HepG2 (cell line): ENCODE data around the gene TBC1D20. TPM values are rescaled to one million over a fixed set of nuclear protein-coding genes. Genes with fewer than 3 reads are reported as not detected.
A peak's percentile ranks its signal among the peaks of the same experiment; 100 is the strongest.

Experiments
- DPF2 ChIP-seq: sonication (generic); formaldehyde crosslinking; IDR thresholded peaks from 2 replicates; pipeline ENCODE4 v1.4.0; 2020; ENCODE audit warnings: mild to moderate bottlenecking, low read depth, missing genetic modification reagents, borderline replicate concordance
- HNRNPH1 ChIP-seq: fragments of 200-400 bp; formaldehyde crosslinking; optimal IDR thresholded peaks from 2 replicates; pipeline ENCODE3; 2017; ENCODE audit warnings: mild to moderate bottlenecking, low read depth, low read length
- HNRNPLL ChIP-seq: fragments of 200-400 bp; formaldehyde crosslinking; IDR thresholded peaks from 2 replicates; pipeline ENCODE4 v1.6.1; 2017; ENCODE audit warnings: mild to moderate bottlenecking, low read depth, low read length; ENCODE audit not compliant: poor library complexity, severe bottlenecking
- HOXA5 ChIP-seq: sonication (generic); formaldehyde crosslinking; IDR thresholded peaks from 2 replicates; pipeline ENCODE4 v1.4.0; 2020; ENCODE audit warnings: missing genetic modification reagents
- MBNL3 ChIP-seq: fragments of 250-450 bp; sonication (Bioruptor Pico); conservative IDR thresholded peaks from 2 replicates; pipeline ENCODE4 v1.8.0; 2022; ENCODE audit warnings: mild to moderate bottlenecking, inconsistent platforms
- NFE2 ChIP-seq: sonication (generic); formaldehyde crosslinking; IDR thresholded peaks from 2 replicates; pipeline ENCODE4 v1.4.0; 2020; ENCODE audit warnings: missing genetic modification reagents
- NR3C1 ChIP-seq: sonication (generic); formaldehyde crosslinking; IDR thresholded peaks from 2 replicates; pipeline ENCODE4 v1.4.0; 2020; ENCODE audit warnings: missing genetic modification reagents
- REL ChIP-seq: sonication (generic); formaldehyde crosslinking; conservative IDR thresholded peaks from 2 replicates; pipeline ENCODE4 v1.8.0; 2022; ENCODE audit warnings: mild to moderate bottlenecking, missing genetic modification reagents, moderate library complexity
- RXRB ChIP-seq: IDR thresholded peaks from 2 replicates; pipeline ENCODE4 v1.6.1; 2016; ENCODE audit warnings: borderline replicate concordance, missing genetic modification reagents, missing compliant biosample characterization
- STAG1 ChIP-seq: sonication (generic); formaldehyde crosslinking; IDR thresholded peaks from 2 replicates; pipeline ENCODE4 v1.4.0; 2020; ENCODE audit warnings: missing genetic modification reagents
- ZNF207 ChIP-seq: fragments of 450-650 bp; IDR thresholded peaks from 2 replicates; pipeline ENCODE4 v1.6.1; 2016; ENCODE audit warnings: antibody characterized with exemption, borderline replicate concordance
- ZNF24 ChIP-seq: fragments of 450-650 bp; IDR thresholded peaks from 2 replicates; pipeline ENCODE4 v1.6.1; 2017; ENCODE audit warnings: antibody characterized with exemption, mild to moderate bottlenecking
- ZNF333 ChIP-seq: sonication (generic); formaldehyde crosslinking; IDR thresholded peaks from 2 replicates; pipeline ENCODE4 v1.4.0; 2020; ENCODE audit warnings: mild to moderate bottlenecking, missing genetic modification reagents, borderline replicate concordance
- ZNF34 ChIP-seq: sonication (generic); formaldehyde crosslinking; IDR thresholded peaks from 2 replicates; pipeline ENCODE4 v1.4.0; 2020; ENCODE audit warnings: mild to moderate bottlenecking, missing genetic modification reagents, borderline replicate concordance
- ZNF451 ChIP-seq: sonication (generic); formaldehyde crosslinking; IDR thresholded peaks from 2 replicates; pipeline ENCODE4 v1.5.0; 2020; ENCODE audit warnings: mild to moderate bottlenecking, missing genetic modification reagents
- ZNF556 ChIP-seq: sonication (generic); formaldehyde crosslinking; IDR thresholded peaks from 2 replicates; pipeline ENCODE4 v1.4.0; 2020; ENCODE audit warnings: mild to moderate bottlenecking, missing genetic modification reagents, borderline replicate concordance
- ZNF607 ChIP-seq: sonication (generic); formaldehyde crosslinking; IDR thresholded peaks from 2 replicates; pipeline ENCODE4 v1.5.1; 2020; ENCODE audit warnings: missing genetic modification reagents, mild to moderate bottlenecking, borderline replicate concordance
- ZNF879 ChIP-seq: sonication (generic); formaldehyde crosslinking; IDR thresholded peaks from 2 replicates; pipeline ENCODE4 v1.8.1; 2023; ENCODE audit warnings: missing genetic modification reagents
- ZNF891 ChIP-seq: sonication (generic); formaldehyde crosslinking; IDR thresholded peaks from 2 replicates; pipeline ENCODE4 v1.5.0; 2020; ENCODE audit warnings: mild to moderate bottlenecking, missing genetic modification reagents
- polyA plus RNA-seq, 8 experiments: library from polyadenylated mRNA; depleted of rRNA in 3 of 8; stranded (reverse) in 7 of 8; unstranded in 1 of 8; fragments of >200 nt; fragmentation: Illumina TruSeq in 4 of 8; extraction: Trizol in 4 of 8; gene quantifications; 2 replicates each; pipeline versions ENCODE4 v1.2.1 to v1.2.3, GENCODE V29; 2011 to 2016; ENCODE audit warnings: low read depth in 4 of 8, missing spikeins in 1 of 8, mixed read lengths in 1 of 8; ENCODE audit not compliant: insufficient read depth in 1 of 8
- total RNA-seq, 5 experiments: library from RNA; depleted of rRNA; stranded (reverse); fragments of >200 nt; fragmentation: Illumina TruSeq; extraction: Trizol; gene quantifications; 2 replicates each; pipeline ENCODE4 v1.2.3, GENCODE V29; 2016; ENCODE audit warnings: low read depth in 1 of 5
- TF ChIP-seq, protein P1 (sequence below): sonication (generic); formaldehyde crosslinking; IDR thresholded peaks from 2 replicates; pipeline ENCODE4 v1.5.0; 2020; ENCODE audit warnings: missing genetic modification reagents, mild to moderate bottlenecking, borderline replicate concordance
- TF ChIP-seq, protein P2 (sequence below): sonication (generic); formaldehyde crosslinking; conservative IDR thresholded peaks from 2 replicates; pipeline ENCODE4 v1.4.0; 2020; ENCODE audit warnings: mild to moderate bottlenecking, missing genetic modification reagents, moderate library complexity
- TF ChIP-seq, protein P3 (sequence below): sonication (generic); formaldehyde crosslinking; IDR thresholded peaks from 2 replicates; pipeline ENCODE4 v1.4.0; 2020; ENCODE audit warnings: mild to moderate bottlenecking, missing genetic modification reagents
- TF ChIP-seq, protein P4 (sequence below): sonication (generic); formaldehyde crosslinking; IDR thresholded peaks from 2 replicates; pipeline ENCODE4 v1.5.0; 2020; ENCODE audit warnings: mild to moderate bottlenecking, missing genetic modification reagents

TBC1D20 gene
- total and polyA plus RNA-seq, 2 of the 13 experiments (the other 11 are each of a cell fraction or from before 2014, with no cell fraction given) = 36.6 to 47.1 TPM

DNA sequence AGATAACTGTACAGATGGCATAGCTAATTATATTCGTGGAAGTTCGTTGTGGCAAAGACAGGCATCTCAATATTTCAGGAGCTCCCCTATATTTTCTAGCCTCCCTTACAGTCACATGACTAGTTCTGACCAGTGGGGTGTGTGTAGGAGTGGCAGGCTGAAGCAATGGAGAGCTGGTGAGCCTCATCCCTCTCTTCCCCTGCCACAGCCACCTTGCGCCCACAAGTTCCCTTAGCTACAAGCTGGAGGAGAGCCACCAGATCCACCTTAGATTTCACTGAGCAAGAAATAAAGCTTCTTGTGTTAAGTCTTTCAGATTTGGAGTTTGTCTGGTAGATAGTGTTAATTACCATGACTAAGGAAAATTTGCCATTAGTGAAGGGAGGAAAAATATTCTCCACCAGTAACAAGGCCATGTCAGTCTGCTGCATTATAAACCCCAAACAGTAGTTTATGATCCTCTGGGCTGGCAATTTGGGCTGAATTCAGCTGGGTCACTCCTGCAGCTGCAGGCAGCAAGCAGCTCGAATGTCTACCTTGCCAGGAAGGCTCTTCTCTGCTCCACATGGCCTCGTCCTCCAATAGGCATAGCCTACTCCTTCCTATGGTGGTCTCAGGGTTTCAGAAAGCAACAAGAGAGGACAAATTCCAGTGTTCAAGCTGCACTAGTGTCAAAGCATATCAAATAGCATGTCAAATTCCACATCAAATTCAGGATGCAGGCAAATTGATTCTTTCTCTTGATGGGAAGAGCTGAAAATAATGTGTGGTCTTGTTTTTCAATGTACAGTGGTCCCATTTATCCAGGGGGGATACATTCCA lies 61.7 kb downstream of the TBC1D20 start (continued):
- TF ChIP-seq ZNF891 = peak; percentile 90; the same call in 1 of the 2 replicates
- 0 out of 2 replicates have a peak, but pooled peaks have one; percentile 62 for TF ChIP-seq ZNF34 (CRISPR knock-in tag)
- TF ChIP-seq ZNF333 = no peak
- no peak for TF ChIP-seq HNRNPLL
- TF ChIP-seq, protein P1, sequence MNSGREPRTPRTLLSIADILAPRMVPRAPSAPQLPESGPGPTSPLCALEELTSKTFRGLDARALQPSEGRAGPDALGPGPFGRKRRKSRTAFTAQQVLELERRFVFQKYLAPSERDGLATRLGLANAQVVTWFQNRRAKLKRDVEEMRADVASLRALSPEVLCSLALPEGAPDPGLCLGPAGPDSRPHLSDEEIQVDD = no peak
- no peak for TF ChIP-seq NFE2 (CRISPR knock-in tag)
- TF ChIP-seq DPF2 (CRISPR knock-in tag) = no peak
- TF ChIP-seq ZNF556 (CRISPR knock-in tag) = no peak
- TF ChIP-seq ZNF879 = no peak
- TF ChIP-seq, protein P2, sequence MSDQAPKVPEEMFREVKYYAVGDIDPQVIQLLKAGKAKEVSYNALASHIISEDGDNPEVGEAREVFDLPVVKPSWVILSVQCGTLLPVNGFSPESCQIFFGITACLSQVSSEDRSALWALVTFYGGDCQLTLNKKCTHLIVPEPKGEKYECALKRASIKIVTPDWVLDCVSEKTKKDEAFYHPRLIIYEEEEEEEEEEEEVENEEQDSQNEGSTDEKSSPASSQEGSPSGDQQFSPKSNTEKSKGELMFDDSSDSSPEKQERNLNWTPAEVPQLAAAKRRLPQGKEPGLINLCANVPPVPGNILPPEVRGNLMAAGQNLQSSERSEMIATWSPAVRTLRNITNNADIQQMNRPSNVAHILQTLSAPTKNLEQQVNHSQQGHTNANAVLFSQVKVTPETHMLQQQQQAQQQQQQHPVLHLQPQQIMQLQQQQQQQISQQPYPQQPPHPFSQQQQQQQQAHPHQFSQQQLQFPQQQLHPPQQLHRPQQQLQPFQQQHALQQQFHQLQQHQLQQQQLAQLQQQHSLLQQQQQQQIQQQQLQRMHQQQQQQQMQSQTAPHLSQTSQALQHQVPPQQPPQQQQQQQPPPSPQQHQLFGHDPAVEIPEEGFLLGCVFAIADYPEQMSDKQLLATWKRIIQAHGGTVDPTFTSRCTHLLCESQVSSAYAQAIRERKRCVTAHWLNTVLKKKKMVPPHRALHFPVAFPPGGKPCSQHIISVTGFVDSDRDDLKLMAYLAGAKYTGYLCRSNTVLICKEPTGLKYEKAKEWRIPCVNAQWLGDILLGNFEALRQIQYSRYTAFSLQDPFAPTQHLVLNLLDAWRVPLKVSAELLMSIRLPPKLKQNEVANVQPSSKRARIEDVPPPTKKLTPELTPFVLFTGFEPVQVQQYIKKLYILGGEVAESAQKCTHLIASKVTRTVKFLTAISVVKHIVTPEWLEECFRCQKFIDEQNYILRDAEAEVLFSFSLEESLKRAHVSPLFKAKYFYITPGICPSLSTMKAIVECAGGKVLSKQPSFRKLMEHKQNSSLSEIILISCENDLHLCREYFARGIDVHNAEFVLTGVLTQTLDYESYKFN (CRISPR knock-in tag) = peak; percentile 12; the same call in 1 of the 2 replicates
- TF ChIP-seq HOXA5 = 0 out of 2 replicates have a peak, but pooled peaks have one; percentile 9
- no peak for TF ChIP-seq ZNF207
- TF ChIP-seq, protein P3, sequence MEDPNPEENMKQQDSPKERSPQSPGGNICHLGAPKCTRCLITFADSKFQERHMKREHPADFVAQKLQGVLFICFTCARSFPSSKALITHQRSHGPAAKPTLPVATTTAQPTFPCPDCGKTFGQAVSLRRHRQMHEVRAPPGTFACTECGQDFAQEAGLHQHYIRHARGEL (CRISPR knock-in tag) = no peak
- no peak; the same call in 1 of the 2 replicates for TF ChIP-seq RXRB (CRISPR knock-in tag)
- no peak for TF ChIP-seq ZNF607 (CRISPR knock-in tag)
- no peak for TF ChIP-seq MBNL3 (CRISPR knock-in tag)
- TF ChIP-seq ZNF24 = peak; percentile 17; the same call in 1 of the 2 replicates
- TF ChIP-seq NR3C1 (CRISPR knock-in tag) = no peak
- no peak for TF ChIP-seq ZNF451 (CRISPR knock-in tag)
- TF ChIP-seq, protein P4, sequence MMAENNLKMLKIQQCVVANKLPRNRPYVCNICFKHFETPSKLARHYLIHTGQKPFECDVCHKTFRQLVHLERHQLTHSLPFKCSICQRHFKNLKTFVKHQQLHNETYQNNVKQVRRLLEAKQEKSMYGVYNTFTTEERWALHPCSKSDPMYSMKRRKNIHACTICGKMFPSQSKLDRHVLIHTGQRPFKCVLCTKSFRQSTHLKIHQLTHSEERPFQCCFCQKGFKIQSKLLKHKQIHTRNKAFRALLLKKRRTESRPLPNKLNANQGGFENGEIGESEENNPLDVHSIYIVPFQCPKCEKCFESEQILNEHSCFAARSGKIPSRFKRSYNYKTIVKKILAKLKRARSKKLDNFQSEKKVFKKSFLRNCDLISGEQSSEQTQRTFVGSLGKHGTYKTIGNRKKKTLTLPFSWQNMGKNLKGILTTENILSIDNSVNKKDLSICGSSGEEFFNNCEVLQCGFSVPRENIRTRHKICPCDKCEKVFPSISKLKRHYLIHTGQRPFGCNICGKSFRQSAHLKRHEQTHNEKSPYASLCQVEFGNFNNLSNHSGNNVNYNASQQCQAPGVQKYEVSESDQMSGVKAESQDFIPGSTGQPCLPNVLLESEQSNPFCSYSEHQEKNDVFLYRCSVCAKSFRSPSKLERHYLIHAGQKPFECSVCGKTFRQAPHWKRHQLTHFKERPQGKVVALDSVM (CRISPR knock-in tag) = no peak
- peak; percentile 73 for TF ChIP-seq HNRNPH1
- TF ChIP-seq REL (CRISPR knock-in tag) = peak; percentile 63; the same call in 1 of the 2 replicates
- TF ChIP-seq STAG1 (CRISPR knock-in tag) = no peak
